Measurements from ENCODE around the gene HSPA6.

- TF ChIP-seq EZH2 (IDR thresholded peaks at IDR 0.05; ENCODE audit: low read depth) (no peak), CTCF (conservative IDR thresholded peaks at IDR 0.05) (no peak)
Observed at GRCh38 chr1:161492827-161493226, 31.5 kb upstream of the HSPA6 start.

All from PC-9 (cell line).